ENCODE measurements around the gene ANK2. TPM values are rescaled to one million over a fixed set of nuclear protein-coding genes. Genes with fewer than 3 reads are reported as not detected.

ANK2 gene
- total and polyA plus RNA-seq, 5 donors from 2014 or later = not detected

DNA sequence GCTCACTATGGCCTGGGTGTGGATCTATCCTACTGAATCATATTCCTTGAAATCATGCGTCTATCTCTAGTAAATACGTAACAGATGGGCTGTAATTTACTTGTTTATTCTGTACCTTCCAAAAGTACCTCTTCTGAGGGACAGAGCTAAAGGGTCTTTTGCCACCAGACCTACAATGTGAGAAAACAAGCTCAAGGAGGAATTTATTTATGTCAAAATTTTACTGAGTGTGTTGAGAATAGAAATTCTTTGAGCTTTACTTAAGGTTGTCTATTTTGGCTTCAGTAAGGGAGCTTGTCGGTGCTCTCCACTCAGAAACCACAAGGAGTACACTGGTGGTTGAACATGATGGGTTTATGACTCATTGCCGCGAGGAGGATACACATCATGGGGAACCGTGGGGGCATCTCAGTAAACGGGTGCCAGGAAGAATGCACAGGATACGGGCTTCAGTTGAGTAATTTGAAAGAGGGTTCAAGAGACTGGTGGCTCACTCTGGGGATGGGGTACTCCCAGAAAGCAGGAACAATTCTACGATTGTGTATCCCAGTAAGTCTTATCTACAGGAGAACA, 3.0 kb downstream of the ANK2 start:
- no peak overlapping the region for H3K27ac ChIP-seq (ENCODE audit: insufficient read depth, low read length, poor library complexity, severe bottlenecking)
- no peaks in the 10 kb centered on the region for H3K9me3 Mint-ChIP-seq
- H3K4me3 ChIP-seq (ENCODE audit: low read depth, low read length) = no peak overlapping the region
- H3K27ac Mint-ChIP-seq = no peak overlapping the region
- H3K27me3 Mint-ChIP-seq = peaks cover 6% of the 10 kb centered on the region
- no peaks in the 10 kb centered on the region for H3K27me3 ChIP-seq (ENCODE audit: control insufficient read depth, insufficient read depth, low read length)
- H3K4me1 ChIP-seq (ENCODE audit: control insufficient read depth, insufficient read depth, low read length, poor library complexity, severe bottlenecking) = no peaks in the 10 kb centered on the region
- no peaks in the 10 kb centered on the region for H3K36me3 ChIP-seq (ENCODE audit: control insufficient read depth, insufficient read depth, low read length)
- no peak overlapping the region for H3K4me3 Mint-ChIP-seq
- H3K36me3 Mint-ChIP-seq = no peaks in the 10 kb centered on the region
- ATAC-seq (ENCODE audit: low read depth in 2 of 2) (no peak), DNase-seq (no peak)
- H3K4me1 Mint-ChIP-seq = no peaks in the 10 kb centered on the region
- no peaks in the 10 kb centered on the region for H3K9me3 ChIP-seq (ENCODE audit: control insufficient read depth in 2 of 2, low read length in 2 of 2)

DNA sequence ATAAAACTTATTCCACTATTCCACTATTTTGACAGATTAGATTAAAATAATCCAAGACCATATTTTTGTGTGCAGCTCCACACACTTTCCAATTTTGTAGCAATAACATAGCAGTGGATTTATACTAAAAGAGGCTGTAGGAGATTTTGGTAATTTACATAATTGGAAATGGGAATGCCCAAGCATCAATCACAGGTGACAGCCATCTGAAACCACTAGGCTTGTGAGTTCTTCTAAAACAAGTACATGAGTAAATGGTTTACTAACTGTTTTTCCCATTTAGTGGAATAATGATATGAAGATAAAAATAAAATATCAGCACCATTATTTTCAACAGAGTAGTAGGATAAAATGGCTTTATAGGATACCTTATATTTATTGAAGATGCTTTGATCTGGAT, 4.4 kb downstream of the ANK2 start:
- H3K36me3 ChIP-seq (ENCODE audit: control insufficient read depth, insufficient read depth, low read length) = no peaks in the 10 kb centered on the region
- Mint-ChIP-seq H3K9me3 (no peaks in the 10 kb centered on the region), H3K36me3 (no peaks in the 10 kb centered on the region), H3K4me1 (no peaks in the 10 kb centered on the region), H3K27me3 (peaks cover 6% of the 10 kb centered on the region), H3K27ac (no peak overlapping the region), H3K4me3 (no peak overlapping the region)
- H3K4me3 ChIP-seq (ENCODE audit: low read depth, low read length) = no peak overlapping the region
- DNase-seq = no peak
- no peaks in the 10 kb centered on the region for H3K27me3 ChIP-seq (ENCODE audit: control insufficient read depth, insufficient read depth, low read length)
- H3K27ac ChIP-seq (ENCODE audit: insufficient read depth, low read length, poor library complexity, severe bottlenecking) = no peak overlapping the region
- no peaks in the 10 kb centered on the region for H3K4me1 ChIP-seq (ENCODE audit: control insufficient read depth, insufficient read depth, low read length, poor library complexity, severe bottlenecking)
- H3K9me3 ChIP-seq (ENCODE audit: control insufficient read depth in 2 of 2, low read length in 2 of 2) = no peaks in the 10 kb centered on the region
- ATAC-seq (ENCODE audit: low read depth in 2 of 2) = no peak

DNA sequence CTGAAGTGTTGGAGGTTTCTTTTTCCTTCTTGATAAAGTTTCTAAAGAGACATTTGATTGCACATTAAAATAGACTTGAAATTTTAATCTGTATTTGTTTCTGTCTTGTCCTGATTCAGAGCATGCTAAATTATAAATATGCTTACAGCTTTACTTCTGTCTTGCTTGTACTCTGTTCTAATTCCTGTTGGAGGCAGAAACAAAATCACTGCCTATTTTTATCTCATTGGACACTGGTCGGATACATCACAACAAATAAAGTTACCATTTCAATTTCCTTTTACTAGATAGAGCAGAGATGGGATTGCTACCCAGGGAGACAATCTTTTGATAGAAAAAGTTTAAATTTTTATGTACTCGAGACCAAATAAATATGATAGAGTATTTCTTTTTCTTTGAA, 6.9 kb downstream of the ANK2 start:
- no peaks in the 10 kb centered on the region for H3K27me3 ChIP-seq (ENCODE audit: control insufficient read depth, insufficient read depth, low read length)
- Mint-ChIP-seq H3K27me3 (peaks cover 6% of the 10 kb centered on the region), H3K27ac (no peak overlapping the region), H3K36me3 (no peaks in the 10 kb centered on the region), H3K9me3 (no peaks in the 10 kb centered on the region), H3K4me3 (no peak overlapping the region), H3K4me1 (no peaks in the 10 kb centered on the region)
- DNase-seq (no peak), ATAC-seq (ENCODE audit: low read depth in 2 of 2) (no peak)
- H3K36me3 ChIP-seq (ENCODE audit: control insufficient read depth, insufficient read depth, low read length) = no peaks in the 10 kb centered on the region
- H3K4me1 ChIP-seq (ENCODE audit: control insufficient read depth, insufficient read depth, low read length, poor library complexity, severe bottlenecking) = no peaks in the 10 kb centered on the region
- no peak overlapping the region for H3K27ac ChIP-seq (ENCODE audit: insufficient read depth, low read length, poor library complexity, severe bottlenecking)
- no peak overlapping the region for H3K4me3 ChIP-seq (ENCODE audit: low read depth, low read length)
- no peaks in the 10 kb centered on the region for H3K9me3 ChIP-seq (ENCODE audit: control insufficient read depth in 2 of 2, low read length in 2 of 2)

DNA sequence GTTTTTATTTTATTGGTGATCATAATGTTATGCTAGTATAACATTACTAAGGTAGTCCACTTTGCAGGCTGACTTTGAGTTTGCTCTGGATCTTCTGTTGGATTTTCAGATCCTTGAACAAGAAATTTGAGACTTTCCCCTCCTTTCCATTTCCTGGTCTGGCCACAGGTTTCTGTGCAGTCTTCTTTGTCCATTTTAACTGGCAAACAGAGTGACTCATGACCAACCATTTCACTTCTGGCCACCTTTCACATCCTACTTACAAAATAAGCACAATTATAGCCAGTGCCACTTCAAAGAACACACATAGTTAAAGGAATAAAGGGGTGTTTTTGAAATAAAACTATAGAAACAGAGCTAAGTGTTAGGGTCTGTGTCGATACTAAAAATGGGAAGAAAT, 8.4 kb downstream of the ANK2 start:
- peaks cover 3% of the 10 kb centered on the region for H3K27me3 Mint-ChIP-seq
- no peak for ATAC-seq (ENCODE audit: low read depth in 2 of 2)
- H3K36me3 Mint-ChIP-seq = no peaks in the 10 kb centered on the region
- DNase-seq = no peak
- Histone ChIP-seq H3K4me3 (ENCODE audit: low read depth, low read length) (no peak overlapping the region), H3K9me3 (ENCODE audit: control insufficient read depth in 2 of 2, low read length in 2 of 2) (no peaks in the 10 kb centered on the region), H3K36me3 (ENCODE audit: control insufficient read depth, insufficient read depth, low read length) (no peaks in the 10 kb centered on the region), H3K27me3 (ENCODE audit: control insufficient read depth, insufficient read depth, low read length) (no peaks in the 10 kb centered on the region), H3K4me1 (ENCODE audit: control insufficient read depth, insufficient read depth, low read length, poor library complexity, severe bottlenecking) (no peaks in the 10 kb centered on the region), H3K27ac (ENCODE audit: insufficient read depth, low read length, poor library complexity, severe bottlenecking) (no peak overlapping the region)
- H3K4me3 Mint-ChIP-seq = no peak overlapping the region
- no peak overlapping the region for H3K27ac Mint-ChIP-seq
- no peaks in the 10 kb centered on the region for H3K4me1 Mint-ChIP-seq
- H3K9me3 Mint-ChIP-seq = no peaks in the 10 kb centered on the region

DNA sequence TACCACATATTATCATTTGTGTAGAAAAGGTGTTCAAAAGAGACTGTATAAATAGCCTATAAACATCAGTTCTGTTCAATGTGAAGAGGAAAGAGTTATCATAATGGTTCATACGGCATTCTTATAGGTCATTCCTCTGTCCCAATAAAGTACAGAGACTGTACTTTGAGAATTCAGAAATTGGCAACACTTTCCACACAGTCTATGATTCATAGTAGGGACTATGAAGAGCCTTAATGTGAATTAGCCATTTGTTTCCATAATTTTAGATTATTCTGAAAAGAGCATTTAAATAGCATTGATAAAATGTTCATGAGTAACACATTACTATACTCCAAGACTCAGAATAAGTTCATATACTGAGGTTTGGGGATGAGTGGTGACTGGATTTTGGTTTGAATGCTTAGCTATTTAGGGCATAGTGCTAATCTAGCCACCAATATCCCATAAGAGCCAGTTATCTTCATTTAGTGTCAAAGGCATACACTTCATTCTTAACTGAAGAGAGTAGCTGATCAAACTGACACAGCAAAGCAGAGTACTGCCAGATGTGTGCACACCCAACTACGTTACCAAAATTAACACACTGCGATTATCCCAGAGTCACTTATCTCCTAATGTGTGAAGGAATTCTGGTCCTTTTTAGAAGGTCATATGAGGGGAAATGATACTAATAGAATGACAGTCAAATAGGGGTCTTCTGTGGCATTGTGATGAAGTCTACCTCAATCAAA, 10.2 kb downstream of the ANK2 start:
- no peak for ATAC-seq (ENCODE audit: low read depth in 2 of 2)
- no peak overlapping the region for H3K27ac Mint-ChIP-seq
- Histone ChIP-seq H3K27ac (ENCODE audit: insufficient read depth, low read length, poor library complexity, severe bottlenecking) (no peak overlapping the region), H3K27me3 (ENCODE audit: control insufficient read depth, insufficient read depth, low read length) (no peaks in the 10 kb centered on the region), H3K36me3 (ENCODE audit: control insufficient read depth, insufficient read depth, low read length) (no peaks in the 10 kb centered on the region), H3K4me3 (ENCODE audit: low read depth, low read length) (no peak overlapping the region), H3K4me1 (ENCODE audit: control insufficient read depth, insufficient read depth, low read length, poor library complexity, severe bottlenecking) (no peaks in the 10 kb centered on the region), H3K9me3 (ENCODE audit: control insufficient read depth in 2 of 2, low read length in 2 of 2) (no peaks in the 10 kb centered on the region)
- H3K27me3 Mint-ChIP-seq = no peaks in the 10 kb centered on the region
- no peaks in the 10 kb centered on the region for H3K4me1 Mint-ChIP-seq
- no peak for DNase-seq
- H3K4me3 Mint-ChIP-seq = no peak overlapping the region
- H3K9me3 Mint-ChIP-seq = no peaks in the 10 kb centered on the region
- no peaks in the 10 kb centered on the region for H3K36me3 Mint-ChIP-seq

DNA sequence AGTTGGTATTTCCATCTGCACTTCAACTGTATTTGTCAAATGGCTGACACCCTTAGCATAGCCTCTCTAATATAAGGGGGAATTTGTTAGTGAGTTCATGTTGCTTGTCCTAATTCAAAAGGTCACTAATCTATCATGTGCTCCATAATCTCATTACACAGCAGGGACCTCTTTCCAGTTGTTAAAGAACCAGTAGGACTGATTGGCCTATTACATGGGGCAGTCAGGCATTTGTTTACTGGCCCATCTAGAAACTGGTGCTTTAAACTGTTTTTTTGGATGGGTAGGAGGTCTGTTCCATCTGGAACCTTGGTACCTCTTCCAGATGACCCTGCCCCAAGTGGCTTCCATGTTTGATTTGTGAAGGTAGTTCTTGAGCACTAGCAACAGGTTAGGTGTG, 11.4 kb downstream of the ANK2 start:
- no peaks in the 10 kb centered on the region for H3K9me3 Mint-ChIP-seq
- no peak for DNase-seq
- H3K27me3 ChIP-seq (ENCODE audit: control insufficient read depth, insufficient read depth, low read length) = no peaks in the 10 kb centered on the region
- no peaks in the 10 kb centered on the region for H3K9me3 ChIP-seq (ENCODE audit: control insufficient read depth in 2 of 2, low read length in 2 of 2)
- no peak overlapping the region for H3K4me3 ChIP-seq (ENCODE audit: low read depth, low read length)
- no peaks in the 10 kb centered on the region for H3K27me3 Mint-ChIP-seq
- H3K27ac ChIP-seq (ENCODE audit: insufficient read depth, low read length, poor library complexity, severe bottlenecking) = no peak overlapping the region
- no peak for ATAC-seq (ENCODE audit: low read depth in 2 of 2)
- no peaks in the 10 kb centered on the region for H3K4me1 ChIP-seq (ENCODE audit: control insufficient read depth, insufficient read depth, low read length, poor library complexity, severe bottlenecking)
- H3K4me1 Mint-ChIP-seq = no peaks in the 10 kb centered on the region
- no peak overlapping the region for H3K27ac Mint-ChIP-seq
- no peaks in the 10 kb centered on the region for H3K36me3 Mint-ChIP-seq
- H3K36me3 ChIP-seq (ENCODE audit: control insufficient read depth, insufficient read depth, low read length) = no peaks in the 10 kb centered on the region
- no peak overlapping the region for H3K4me3 Mint-ChIP-seq

DNA sequence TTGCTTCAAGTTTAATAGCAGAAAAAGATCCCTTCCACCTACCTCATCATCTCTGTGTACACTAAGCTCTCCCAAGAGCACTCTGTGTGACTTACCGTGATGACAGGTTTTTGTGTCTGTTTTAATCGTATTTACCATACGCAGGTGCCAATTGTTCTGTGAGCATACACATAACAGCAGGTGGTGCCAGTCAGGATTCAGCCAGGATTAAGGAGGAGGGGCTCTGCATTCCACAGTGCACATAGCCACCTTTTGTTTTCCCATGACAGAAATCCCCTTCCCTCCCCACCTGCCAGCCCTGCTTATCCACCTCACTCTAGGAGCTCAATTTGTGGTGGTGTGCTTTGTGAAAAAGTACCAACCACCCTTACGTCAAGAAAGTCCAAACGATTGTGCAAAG, 14.8 kb downstream of the ANK2 start:
- Mint-ChIP-seq H3K9me3 (peaks cover 0 to 2% (median 0%) of the 10 kb centered on the region in 7 donors), H3K27me3 (no peaks in the 10 kb centered on the region), H3K4me1 (no peaks in the 10 kb centered on the region), H3K27ac (no peak overlapping the region), H3K36me3 (no peaks in the 10 kb centered on the region), H3K4me3 (no peak overlapping the region)
- no peak for ATAC-seq (ENCODE audit: low read depth in 2 of 2)
- no peak for DNase-seq
- H3K9me3 ChIP-seq (ENCODE audit: control insufficient read depth in 2 of 2, low read length in 2 of 2) = no peaks in the 10 kb centered on the region
- no peaks in the 10 kb centered on the region for H3K36me3 ChIP-seq (ENCODE audit: control insufficient read depth, insufficient read depth, low read length)
- no peak overlapping the region for H3K4me3 ChIP-seq (ENCODE audit: low read depth, low read length)
- H3K4me1 ChIP-seq (ENCODE audit: control insufficient read depth, insufficient read depth, low read length, poor library complexity, severe bottlenecking) = no peaks in the 10 kb centered on the region
- no peaks in the 10 kb centered on the region for H3K27me3 ChIP-seq (ENCODE audit: control insufficient read depth, insufficient read depth, low read length)
- H3K27ac ChIP-seq (ENCODE audit: insufficient read depth, low read length, poor library complexity, severe bottlenecking) = no peak overlapping the region

DNA sequence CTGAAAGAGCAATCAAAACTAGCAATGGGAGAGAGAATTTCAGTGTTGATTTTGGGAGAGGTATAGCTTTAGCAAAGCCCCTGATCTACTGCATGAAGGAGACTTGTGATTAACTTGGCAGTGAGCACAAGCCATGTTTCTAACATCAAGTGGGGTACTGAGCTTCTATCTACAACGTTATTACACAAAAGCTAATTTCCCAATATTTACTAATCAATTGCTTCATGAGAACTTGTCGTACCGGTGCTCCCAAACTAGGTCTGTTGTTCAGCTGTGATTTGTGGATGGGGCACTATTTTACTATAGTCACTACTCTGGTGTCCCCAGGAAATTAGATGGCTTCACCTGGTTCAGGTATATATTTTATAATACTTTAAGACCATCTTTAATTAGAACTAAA, 16.2 kb downstream of the ANK2 start:
- Histone ChIP-seq H3K9me3 (ENCODE audit: control insufficient read depth in 2 of 2, low read length in 2 of 2) (no peaks in the 10 kb centered on the region), H3K36me3 (ENCODE audit: control insufficient read depth, insufficient read depth, low read length) (no peaks in the 10 kb centered on the region), H3K27me3 (ENCODE audit: control insufficient read depth, insufficient read depth, low read length) (no peaks in the 10 kb centered on the region), H3K4me1 (ENCODE audit: control insufficient read depth, insufficient read depth, low read length, poor library complexity, severe bottlenecking) (no peaks in the 10 kb centered on the region), H3K27ac (ENCODE audit: insufficient read depth, low read length, poor library complexity, severe bottlenecking) (no peak overlapping the region), H3K4me3 (ENCODE audit: low read depth, low read length) (no peak overlapping the region)
- H3K4me3 Mint-ChIP-seq = no peak overlapping the region
- H3K9me3 Mint-ChIP-seq = peaks cover 0 to 2% (median 0%) of the 10 kb centered on the region in 7 donors
- H3K27me3 Mint-ChIP-seq = no peaks in the 10 kb centered on the region
- H3K4me1 Mint-ChIP-seq = no peaks in the 10 kb centered on the region
- H3K27ac Mint-ChIP-seq = no peak overlapping the region
- DNase-seq (no peak), ATAC-seq (ENCODE audit: low read depth in 2 of 2) (no peak)
- no peaks in the 10 kb centered on the region for H3K36me3 Mint-ChIP-seq

Data from CD4-positive, CD25-positive, alpha-beta regulatory T cell (primary cell).